GM06990 (cell line): Measurements from ENCODE around the gene ACOT7.

Experiments
- DNase-seq: peaks from one replicate; pipeline ENCODE4 v3.0.0-alpha.2; 2011; ENCODE audit not compliant: insufficient read length; ENCODE audit errors: extremely low read depth
- H3K27me3 ChIP-seq: replicated peaks from 2 replicates; pipeline ENCODE4 v1.6.0; 2011; ENCODE audit warnings: low read length; ENCODE audit not compliant: control insufficient read depth, insufficient read depth
- H3K36me3 ChIP-seq: 2 replicates; pipeline ENCODE4 v1.5.1; 2011; ENCODE audit warnings: low read length; ENCODE audit not compliant: control insufficient read depth, insufficient read depth
- H3K4me3 ChIP-seq: replicated peaks from 2 replicates; pipeline ENCODE4 v1.5.1; 2011; ENCODE audit warnings: low read depth, mild to moderate bottlenecking, control low read depth, low read length
- CTCF ChIP-seq: IDR thresholded peaks from 2 replicates; pipeline ENCODE4 v1.5.1; 2011; ENCODE audit warnings: low read length, control low read depth, mild to moderate bottlenecking, inconsistent platforms; ENCODE audit not compliant: insufficient read depth, poor library complexity, severe bottlenecking

ACOT7 gene

GRCh38 chr1:6325482-6325881 is 68.1 kb downstream of the ACOT7 start:
- DNase-seq = no peak
- TF ChIP-seq CTCF = no peak

GRCh38 chr1:6322161-6322560 is 71.4 kb downstream of the ACOT7 start:
- no peak for TF ChIP-seq CTCF

More at GRCh38 chr1:6325482-6325881, 68.1 kb downstream of the ACOT7 start:
- no peak overlapping the region for H3K4me3 ChIP-seq
- peaks cover 12% of the 10 kb centered on the region; the same call in 1 of the 2 replicates for H3K36me3 ChIP-seq
- no peaks in the 10 kb centered on the region for H3K27me3 ChIP-seq

GRCh38 chr1:6321205-6321604 is 72.4 kb downstream of the ACOT7 start:
- TF ChIP-seq CTCF = no peak
- peaks cover 6% of the 10 kb centered on the region; the same call in 1 of the 2 replicates for H3K36me3 ChIP-seq
- no peaks in the 10 kb centered on the region for H3K27me3 ChIP-seq
- no peak for DNase-seq
- H3K4me3 ChIP-seq = no peak overlapping the region

More at GRCh38 chr1:6322161-6322560, 71.4 kb downstream of the ACOT7 start:
- no peak for DNase-seq
- Histone ChIP-seq H3K4me3 (no peak overlapping the region), H3K36me3 (peaks cover 9% of the 10 kb centered on the region; the same call in 1 of the 2 replicates), H3K27me3 (no peaks in the 10 kb centered on the region)

- peaks cover 4% of the 10 kb centered on the region; the same call in 1 of the 2 replicates for H3K36me3 ChIP-seq
- H3K4me3 ChIP-seq = no peak overlapping the region
- DNase-seq = no peak
- H3K27me3 ChIP-seq = no peaks in the 10 kb centered on the region
- no peak for TF ChIP-seq CTCF
Measured at GRCh38 chr1:6317098-6317760, 76.3 kb downstream of the ACOT7 start.

GRCh38 chr1:6316240-6317097 is 77.1 kb downstream of the ACOT7 start:
- Histone ChIP-seq H3K27me3 (no peaks in the 10 kb centered on the region), H3K36me3 (peaks cover 4% of the 10 kb centered on the region; the same call in 1 of the 2 replicates), H3K4me3 (no peak overlapping the region)
- DNase-seq = no peak
- TF ChIP-seq CTCF = no peak
